Activated CD8-positive, alpha-beta memory T cell treated with anti-CD3 and anti-CD28 coated beads, Interleukin-2, amount 50 U/mL, for 48 hours (primary cell): ENCODE results near the gene KPNA1.

Experiments used
- DNase-seq: peaks from one replicate; pipeline ENCODE4 v3.0.0-alpha.2; 2020

KPNA1 gene

GRCh38 chr3:122374034-122374433 lies 140.7 kb downstream of the KPNA1 start:
- no peak for DNase-seq
